GM19397 (cell line): ENCODE results near the gene CES3.
A peak's percentile ranks its signal among the peaks of the same experiment; 100 is the strongest.
"Not testable (repeated sequence)": the region's sequence is repeated elsewhere in the genome, so short reads cannot be mapped to it uniquely, and the experiment has no call there.

Experiments used
- ATAC-seq: cut with Tn5 transposase; IDR thresholded peaks from one replicate; pipeline ENCODE4 v1.9.1; 2021; ENCODE audit warnings: mild to moderate bottlenecking, moderate library complexity; ENCODE audit not compliant: unreplicated experiment

CES3 gene

GRCh38 chr16:66964049-66964448 lies 3.0 kb downstream of the CES3 start:
- ATAC-seq, result no peak

GRCh38 chr16:66968847-66969246 lies 7.8 kb downstream of the CES3 start:
- ATAC-seq, result no peak

DNA sequence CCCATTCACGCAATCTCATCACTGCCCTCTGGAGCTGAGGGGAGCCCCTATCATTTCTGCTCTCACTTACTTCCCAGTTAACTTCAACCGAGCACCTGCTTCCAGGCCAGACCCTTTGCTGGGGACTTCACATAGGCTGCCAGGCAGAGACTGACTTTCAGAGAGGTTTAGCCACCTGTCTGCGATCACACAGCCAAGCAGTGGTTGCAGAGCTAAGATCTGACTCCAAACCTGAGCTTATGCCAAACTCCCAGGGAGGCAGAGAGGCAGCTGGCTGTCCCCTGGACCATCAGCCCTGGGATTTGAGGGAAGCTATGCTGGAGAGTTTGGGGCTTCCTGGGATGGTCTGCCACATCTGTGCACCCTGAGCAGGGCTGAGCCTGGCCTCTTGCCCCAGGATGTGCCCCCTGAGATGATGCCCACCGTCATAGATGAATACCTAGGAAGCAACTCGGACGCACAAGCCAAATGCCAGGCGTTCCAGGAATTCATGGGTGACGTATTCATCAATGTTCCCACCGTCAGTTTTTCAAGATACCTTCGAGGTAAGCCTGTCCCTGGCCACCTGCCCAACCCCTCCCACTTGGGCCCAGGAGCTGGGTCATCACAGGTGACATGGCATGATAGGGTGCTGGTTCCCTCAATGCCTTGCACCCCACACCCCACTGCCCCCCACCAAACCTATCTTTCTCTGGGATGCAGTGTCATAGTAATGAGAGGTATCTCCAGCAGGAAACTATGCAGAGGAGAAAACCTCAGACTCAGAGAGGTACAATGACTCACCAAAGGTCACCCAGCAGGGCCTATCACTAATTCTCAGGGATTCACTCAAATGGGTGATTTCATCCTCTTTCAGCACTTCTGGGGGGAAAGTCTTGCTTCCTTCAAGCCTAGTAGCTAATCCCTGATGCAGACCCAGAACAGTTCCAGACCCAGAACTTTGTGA lies 10.0 kb downstream of the CES3 start:
- no peak for ATAC-seq

GRCh38 chr16:66972983-66973382 lies 11.9 kb downstream of the CES3 start:
- ATAC-seq, result no peak

DNA sequence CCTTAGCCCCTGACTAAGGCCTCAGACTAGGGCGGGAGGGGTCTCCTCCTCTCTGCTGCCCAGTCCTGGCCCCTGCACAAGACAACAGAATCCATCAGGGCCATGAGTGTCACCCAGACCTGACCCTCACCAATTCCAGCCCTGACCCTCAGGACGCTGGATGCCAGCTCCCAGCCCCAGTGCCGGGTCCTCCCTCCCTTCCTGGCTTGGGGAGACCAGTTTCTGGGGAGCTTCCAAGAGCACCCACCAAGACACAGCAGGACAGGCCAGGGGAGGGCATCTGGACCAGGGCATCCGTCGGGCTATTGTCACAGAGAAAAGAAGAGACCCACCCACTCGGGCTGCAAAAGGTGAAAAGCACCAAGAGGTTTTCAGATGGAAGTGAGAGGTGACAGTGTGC lies 12.7 kb downstream of the CES3 start:
- ATAC-seq, result no peak

GRCh38 chr16:66974156-66974931 lies 13.3 kb downstream of the CES3 start:
- ATAC-seq, result not testable (repeated sequence)

DNA sequence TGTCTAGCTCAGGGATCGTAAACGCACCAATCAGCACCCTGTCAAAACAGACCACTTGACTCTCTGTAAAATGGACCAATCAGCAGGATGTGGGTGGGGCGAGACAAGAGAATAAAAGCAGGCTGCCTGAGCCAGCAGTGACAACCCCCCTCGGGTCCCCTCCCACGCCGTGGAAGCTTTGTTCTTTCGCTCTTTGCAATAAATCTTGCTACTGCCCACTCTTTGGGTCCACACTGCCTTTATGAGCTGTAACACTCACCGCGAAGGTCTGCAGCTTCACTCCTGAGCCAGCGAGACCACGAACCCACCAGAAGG lies 13.8 kb downstream of the CES3 start:
- not testable (repeated sequence) for ATAC-seq

- ATAC-seq, result no peak
Observed at GRCh38 chr16:66975302-66975893, 14.3 kb downstream of the CES3 start.

- no peak for ATAC-seq
Observed at GRCh38 chr16:66976746-66977145, 15.7 kb downstream of the CES3 start.

DNA sequence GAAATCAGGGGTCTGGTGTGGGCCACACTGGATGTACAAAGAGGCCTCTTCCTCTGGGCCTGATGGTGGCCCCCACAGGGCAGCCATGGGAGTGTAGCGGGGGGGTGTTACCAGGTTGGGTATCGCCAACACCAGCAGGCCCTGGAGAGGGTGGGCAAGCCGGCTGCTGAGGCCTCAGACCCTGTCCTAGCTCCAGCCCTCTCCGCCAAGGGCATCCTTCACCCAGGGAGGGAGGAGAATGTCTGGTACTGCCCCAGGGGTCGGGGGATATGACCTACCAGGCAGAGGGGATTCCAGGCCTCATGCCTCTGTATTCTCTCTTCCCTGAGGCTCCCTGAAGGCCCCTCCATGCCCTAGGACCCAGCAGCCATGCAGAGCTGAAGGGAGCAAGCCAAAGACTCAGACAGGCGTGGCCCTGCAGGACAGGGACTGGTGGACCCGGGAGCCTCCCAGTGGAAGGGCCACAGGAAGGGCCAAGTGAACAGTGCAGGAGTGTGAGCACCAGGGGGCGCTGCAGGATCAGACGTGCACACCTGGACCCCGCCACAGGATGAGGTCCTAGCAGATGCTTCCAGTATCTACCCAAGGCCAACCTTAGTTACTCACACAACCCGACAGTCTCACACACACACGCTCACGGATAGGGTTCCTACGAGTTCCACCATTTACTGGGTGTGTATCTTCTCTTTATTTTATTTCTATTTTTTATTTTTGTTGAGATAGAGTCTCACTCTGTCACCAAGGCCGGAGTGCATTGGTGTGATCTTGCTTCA lies 16.5 kb downstream of the CES3 start:
- peak; percentile 82 for ATAC-seq

DNA sequence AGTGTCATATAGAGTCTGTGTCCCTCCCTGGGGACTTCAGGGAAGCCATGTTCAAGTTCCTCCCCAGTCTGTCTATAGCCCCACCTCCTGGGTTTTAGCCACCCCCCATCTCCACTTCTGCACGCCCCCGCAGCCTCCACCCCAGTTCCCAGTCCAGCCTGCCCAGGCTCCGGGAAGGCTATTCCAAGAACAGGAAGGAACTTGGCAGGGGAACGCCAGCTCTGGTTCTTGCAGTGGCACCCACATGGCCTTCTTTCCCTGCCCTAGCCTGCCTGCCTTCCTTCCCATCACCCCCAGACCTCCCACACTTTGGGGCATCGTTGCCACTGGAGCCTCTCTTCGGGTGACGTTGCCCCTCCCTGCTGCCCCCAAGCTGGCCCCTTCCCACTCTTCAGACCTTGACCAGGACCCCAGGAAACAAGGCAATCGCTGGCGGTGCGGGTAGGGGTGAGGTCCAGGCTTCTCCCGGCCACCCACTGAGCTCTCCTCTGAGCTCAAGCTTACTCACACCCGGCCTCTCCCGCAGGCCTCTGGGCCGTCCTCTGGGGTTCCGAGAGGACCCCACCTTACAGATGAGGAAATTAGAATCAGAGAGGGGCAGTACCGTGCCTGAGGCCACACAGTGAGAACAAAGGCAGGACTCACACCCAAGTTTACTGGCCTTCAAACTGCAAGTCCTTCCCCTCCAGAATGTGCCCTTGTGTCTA lies 18.1 kb downstream of the CES3 start:
- ATAC-seq, result no peak

DNA sequence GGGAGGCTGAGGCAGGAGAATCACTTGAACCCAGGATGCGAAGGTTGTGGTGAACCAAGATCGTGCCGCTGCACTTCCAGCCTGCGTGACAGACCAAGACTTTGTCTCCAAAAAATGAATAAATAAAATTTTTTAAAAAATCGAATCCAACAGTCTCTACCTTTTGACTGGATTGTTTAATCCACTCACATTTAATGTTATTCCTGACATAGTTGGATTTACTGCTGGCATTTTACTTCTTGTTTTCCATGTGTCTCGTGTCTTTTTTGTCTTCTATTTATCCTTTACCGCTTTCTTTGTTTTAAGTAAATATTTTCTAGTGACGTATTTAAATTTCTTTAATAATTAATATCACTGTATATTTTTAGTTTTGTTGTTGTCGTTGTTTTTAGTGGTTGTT lies 22.0 kb downstream of the CES3 start:
- no peak for ATAC-seq

GRCh38 chr16:66984892-66985311 lies 23.8 kb downstream of the CES3 start:
- ATAC-seq, result no peak

DNA sequence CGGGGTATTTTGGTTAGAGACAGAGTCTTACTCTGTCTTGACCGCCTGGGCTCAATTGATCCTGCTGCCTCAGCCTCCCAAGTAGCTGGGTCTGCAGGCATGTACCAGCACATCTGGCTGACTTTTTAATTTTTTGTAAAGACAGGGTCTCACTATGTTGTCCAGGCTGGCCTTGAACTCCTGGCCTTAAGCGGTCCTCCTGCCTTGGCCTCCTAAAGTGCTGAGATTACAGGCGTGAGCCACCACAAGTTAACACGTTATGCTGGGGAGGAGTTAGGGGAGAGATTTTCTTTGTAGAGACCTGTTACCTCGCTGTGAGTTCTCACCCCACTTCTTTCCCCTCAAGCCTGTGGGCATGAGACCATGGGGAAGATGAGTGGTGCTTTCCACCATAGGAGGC lies 25.5 kb downstream of the CES3 start:
- ATAC-seq, result no peak

DNA sequence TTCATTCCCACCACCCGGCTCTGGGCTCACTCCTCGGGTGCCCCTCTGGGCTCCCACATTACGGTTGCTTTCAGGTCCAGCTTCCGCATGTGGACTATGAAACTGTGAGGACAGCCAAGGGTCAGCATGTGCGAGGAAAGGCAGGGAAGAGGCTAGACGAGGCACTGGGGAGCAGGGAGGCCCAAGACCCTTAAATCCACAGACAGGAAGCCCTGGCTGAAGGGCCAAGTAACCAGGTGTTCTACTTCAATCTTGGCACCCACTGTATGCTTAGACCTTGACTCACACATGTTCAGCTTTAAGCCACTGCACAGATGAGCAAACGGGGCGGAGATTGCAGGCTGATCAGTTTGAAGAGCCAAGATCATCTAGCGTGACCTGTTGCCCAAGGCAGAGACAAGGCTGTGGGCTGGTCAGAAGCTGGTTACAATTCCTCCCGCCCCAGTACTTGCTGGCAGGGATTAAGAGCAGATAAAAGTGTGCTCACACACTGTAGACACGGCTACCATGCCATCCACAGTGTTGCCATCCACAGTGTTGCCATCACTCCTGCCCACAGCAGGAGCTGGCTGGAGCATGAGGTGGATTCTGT lies 27.2 kb downstream of the CES3 start, which contains the start of gene CES4A:
Gene CES4A (plus strand): TSS at position 393 of the 592 bp plus-strand sequence. CDS start 184 bp downstream, at position 577.
- no peak for ATAC-seq

GRCh38 chr16:66991545-66992077 lies 30.5 kb downstream of the CES3 start:
- ATAC-seq, result no peak

DNA sequence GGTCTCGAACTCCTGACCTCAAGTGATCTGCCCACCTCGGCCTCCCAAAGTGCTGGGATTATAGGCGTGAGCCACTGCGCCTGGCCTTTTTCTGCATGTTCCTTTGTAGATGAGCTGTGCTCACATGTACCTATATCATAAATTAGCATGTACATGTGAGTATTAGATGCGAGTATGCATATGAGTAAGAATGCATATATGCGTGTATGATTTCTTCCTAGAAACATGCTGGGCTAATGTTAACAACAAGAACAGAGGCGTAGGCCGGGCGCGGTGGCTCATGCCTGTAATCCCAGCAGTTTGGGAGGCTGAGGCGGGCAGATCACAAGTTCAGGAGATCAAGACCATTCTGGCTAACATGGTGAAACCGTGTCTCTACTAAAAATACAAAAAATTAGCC lies 32.5 kb downstream of the CES3 start:
- ATAC-seq, result not testable (repeated sequence)

DNA sequence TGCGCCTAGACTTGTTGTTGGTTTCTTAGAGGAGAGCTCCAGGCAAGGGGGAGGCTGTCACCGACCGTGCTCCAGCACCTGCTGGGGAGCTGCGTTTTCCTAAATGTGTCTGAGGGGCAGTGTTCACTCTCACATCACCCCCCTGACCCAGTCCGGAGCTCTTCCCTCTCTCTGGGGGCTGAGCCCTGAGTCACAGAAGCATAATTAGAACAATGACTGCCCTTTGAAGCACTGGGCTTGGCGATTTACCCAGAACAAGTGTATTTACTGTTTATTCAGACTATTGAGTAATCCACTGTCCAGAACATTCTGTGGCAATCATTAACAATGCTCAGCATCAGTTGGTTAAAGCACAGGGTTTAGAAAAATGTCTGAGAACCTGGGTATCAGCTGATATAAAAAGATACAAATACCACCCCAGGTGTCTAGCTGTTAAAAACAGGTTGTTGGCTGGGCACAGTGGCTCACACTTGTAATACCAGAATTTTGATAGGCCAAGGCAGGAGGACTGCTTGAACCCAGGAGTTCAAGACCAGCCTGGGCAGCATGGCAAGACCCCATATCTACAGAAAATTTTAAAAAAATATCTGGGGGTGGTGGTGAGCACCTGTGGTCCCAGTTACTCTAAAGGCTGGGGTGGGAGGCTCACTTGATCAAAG lies 35.4 kb downstream of the CES3 start:
- ATAC-seq, result no peak

DNA sequence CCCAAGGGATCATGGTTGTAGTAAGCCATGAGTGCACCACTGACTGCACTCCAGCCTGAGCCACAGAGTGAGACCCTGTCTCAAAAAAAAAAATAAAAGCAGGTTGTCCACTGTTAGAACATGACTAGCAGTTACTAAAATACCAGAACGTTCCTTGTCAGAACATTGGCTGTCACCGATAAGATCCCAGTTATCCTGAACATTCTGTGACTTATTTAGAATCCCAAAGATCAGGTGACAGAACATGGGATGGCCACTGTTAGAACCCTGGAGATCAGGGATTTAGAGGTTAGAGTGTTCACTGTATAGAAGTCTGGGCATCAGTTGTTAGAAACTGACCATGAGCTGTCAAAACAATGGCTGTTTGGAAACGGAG lies 35.9 kb downstream of the CES3 start:
- ATAC-seq, result no peak
